ENCODE data around the gene ARRDC5.
"Not testable (repeated sequence)": the region's sequence is repeated elsewhere in the genome, so short reads cannot be mapped to it uniquely, and the experiment has no call there.

Gene ARRDC5

DNA sequence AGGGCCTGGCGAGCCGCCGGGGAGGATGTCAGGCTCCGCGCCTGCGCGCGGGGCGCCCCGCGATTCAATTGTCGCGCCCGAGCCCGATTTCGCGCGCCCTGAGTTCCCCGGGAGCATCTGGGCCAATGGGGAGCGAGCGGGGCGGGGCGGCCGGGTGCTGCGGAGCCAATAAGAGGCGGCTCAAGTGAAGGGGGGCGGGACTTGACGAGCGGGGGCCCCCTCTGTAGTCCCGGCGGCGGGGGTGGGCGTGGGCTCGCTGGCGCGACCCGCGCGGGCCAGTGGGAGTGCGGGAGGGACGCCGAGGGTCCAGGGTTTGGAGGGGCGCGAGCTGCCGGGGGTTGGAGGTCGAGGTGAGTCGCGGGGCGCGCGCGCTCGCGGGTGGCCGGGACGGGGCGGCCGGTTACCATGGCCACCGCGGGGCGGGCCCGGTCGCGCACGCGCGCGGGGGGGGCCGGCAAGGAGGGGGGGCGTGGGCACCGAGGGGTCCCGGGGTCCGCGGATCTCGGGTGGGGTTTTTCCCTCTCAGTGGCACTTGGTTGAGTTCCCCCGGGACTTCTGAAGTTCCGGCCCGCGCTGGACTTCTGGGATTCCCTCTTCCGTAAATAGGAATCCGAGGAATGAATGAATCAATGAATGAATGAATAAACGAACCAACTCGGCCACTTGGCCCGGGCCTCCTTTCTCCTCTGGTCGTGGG is 7.3 kb upstream of the ARRDC5 start:
- DNase-seq: peak; percentile 83

DNA sequence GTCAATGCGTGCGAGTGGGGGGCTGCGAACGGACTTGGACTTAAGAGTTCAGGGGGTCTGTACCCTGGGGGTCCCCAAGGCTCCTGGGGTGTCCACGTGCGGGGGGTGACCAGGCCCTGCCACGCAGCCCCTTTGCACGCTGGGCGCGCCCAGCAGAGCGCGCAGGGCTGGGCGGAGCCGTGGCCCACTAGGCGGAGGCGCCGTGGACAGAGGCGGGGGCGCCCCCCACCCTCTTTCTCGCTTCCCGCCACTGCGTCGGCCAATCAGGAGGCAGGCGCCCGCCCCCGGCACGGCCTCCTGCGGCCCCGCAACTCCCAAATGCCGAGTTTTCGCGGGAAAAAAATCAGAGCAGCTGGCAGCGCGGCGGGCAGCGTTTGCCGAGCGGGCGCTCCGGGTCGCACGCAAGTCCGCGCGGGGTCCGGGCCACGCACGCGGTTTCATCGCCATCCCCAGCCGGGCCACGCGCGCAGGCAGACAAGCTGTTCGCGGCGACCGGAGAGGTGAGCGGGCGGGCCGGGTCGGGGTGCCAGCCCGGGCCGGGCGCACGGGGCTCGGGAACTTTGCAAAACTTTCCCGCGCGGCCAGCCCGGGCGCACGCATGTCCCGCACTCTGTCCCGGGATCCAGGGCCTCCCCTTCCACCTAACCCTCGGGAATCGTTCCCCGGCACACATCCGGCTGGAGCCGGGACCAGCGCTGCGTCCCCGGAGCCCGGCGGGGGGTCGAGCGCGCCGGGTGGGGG is 6.6 kb upstream of the ARRDC5 start, which contains the start of gene UHRF1:
UHRF1 (plus strand) TSS at position 346 of the 741 bp plus-strand sequence. CDS start 1,385 bp downstream, outside the sequence.
- DNase-seq: peak; percentile 33

DNA sequence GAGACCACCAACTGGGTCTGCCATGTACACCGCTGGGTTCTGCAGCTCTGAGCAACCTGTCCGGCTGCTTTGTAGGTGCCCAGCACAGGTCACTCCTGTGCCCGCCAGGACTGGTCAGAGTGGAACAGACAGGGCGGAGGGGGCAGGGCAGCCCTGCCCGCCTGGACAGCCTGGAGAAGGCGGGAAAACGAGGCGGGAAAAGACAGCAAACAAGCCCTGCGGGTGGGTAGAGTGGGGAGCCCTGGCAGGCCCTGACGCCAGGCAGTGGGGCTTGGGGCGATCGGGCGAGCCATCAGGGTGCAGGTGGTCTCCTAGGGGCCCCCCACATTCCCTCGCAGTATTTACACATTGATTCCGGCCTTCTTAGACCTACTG is 6.1 kb upstream of the ARRDC5 start:
- DNase-seq: no peak

DNA sequence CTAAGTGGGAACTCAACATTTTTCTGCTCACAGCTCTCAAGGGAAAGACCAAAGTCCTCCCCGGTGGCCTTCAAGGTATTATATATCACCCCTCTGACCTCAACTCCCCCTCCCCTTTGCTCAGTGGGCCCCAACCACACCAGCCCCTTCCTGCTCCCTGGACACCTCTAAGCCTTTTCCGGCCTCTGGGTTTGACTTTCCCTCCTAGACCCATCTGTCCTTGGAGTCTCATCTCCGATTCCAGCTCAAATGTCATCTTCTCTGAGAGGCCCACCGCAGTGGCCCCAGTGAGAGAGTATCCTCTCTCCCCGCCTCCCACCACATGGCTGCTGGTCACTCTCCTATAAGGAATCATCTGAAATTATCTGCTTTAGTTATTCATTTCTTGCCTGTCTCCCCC is 5.7 kb upstream of the ARRDC5 start:
- no peak for DNase-seq

DNA sequence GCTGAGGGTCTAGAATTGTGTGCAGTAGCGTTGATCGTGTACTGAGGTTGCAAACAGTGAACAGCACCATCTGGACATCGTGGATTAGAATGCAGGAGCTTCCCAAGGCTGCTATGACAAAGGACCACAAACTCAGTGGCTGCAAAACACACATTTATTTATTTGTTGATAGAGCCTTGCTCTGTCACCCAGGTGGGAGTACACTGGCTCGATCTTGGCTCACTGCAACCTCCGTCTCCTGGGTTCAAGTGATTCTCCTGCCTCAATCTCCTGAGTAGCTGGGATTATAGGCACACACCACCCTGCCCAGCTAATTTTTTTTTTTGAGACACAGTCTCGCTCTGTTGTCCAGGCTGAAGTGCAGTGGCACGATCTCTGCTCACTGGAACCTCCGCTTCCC is 4.3 kb upstream of the ARRDC5 start:
- no peak for DNase-seq

DNA sequence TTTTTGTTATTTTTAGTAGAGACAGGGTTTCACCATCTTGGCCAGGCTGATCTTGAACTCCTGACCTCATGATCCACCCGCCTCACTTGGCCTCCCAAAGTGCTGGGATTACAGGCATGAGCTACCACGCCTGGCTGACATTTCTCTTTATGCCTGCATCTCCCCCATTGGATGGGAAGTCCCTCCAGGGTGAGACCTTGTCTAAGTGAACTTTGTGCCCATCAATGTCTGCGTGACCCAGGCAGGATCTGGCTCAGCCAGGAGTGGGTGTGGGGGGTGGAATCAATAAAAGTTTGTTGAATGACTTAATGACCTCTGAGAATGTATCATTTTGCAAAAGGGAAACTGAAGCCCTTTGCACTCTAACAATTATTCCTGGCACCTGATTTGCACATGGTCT is 1.8 kb upstream of the ARRDC5 start:
- no peak for DNase-seq

DNA sequence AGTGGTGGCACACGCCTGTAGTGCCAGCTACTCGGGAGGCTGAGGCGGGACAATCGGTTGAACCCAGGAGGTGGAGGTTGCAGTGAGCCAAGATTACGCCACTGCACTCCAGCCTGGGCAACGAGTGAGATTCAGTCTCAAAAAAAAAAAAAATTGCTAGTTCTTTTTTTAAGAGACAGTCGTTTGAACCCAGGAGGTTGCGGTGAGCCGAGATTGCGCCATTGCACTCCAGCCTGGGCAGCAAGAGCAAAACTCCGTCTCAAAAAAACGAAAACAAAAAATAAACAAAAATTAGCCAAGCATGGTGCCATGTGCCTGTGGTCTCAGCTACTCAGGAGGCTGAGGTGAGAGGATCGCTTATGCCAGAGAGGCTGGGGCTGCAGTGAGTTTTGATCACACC is 1.8 kb downstream of the ARRDC5 start:
- DNase-seq: not testable (repeated sequence)

DNA sequence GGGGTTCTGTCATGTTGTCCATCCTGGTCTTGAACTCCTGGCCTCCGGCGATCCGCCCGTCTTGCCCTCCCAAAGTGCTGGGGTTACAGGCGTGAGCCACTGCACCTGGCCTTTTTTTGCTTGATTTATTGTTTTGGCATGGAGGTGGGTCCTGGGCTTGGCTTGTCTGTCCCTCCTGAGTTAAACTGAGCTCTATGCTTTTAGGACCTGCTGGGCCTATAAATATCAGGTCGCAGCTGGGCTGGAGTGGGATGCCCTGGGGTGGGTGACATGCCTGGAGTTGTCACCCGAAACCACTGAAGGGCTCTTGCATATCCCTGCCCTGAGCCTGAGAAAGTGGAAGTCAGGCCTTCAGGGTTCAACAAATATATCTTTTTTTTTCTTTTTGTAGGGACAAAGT is 5.5 kb downstream of the ARRDC5 start:
- DNase-seq: no peak

DNA sequence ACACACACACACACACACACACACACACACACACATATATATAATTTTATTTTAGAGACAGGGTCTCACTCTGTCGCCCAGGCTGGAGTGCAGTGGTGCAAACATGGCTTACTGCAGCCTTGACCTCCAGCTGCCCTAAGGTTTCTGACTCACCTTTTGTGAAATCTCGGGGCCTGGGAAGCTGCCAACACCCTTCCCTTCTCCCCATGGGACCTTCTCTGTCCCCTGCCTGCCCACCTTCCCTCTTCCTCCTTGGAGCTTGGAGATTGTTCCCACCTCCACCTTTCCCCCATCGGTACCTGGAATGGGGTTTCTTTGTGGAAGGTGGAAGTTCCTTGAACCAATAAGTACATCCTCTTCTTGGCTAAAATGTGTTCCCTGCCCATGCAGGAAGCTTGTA is 6.3 kb downstream of the ARRDC5 start:
- no peak for DNase-seq

DNA sequence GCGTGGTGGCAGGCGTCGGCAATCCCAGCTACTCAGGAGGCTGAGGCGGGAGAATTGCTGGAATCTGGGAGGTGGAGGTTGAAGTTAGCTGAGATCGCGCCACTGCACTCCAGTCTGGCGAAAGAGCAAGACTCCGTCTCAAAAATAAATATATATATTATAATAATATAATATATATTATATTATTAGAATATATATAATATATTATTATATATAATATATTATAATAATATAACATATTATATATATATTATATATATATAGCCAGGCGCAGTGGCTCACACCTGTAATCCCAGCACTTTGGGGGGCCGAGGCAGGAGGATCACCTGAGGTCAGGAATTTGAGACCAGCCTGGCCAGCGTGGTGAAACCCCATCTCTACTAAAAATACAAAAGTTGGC is 9.7 kb downstream of the ARRDC5 start:
- not testable (repeated sequence) for DNase-seq

DNA sequence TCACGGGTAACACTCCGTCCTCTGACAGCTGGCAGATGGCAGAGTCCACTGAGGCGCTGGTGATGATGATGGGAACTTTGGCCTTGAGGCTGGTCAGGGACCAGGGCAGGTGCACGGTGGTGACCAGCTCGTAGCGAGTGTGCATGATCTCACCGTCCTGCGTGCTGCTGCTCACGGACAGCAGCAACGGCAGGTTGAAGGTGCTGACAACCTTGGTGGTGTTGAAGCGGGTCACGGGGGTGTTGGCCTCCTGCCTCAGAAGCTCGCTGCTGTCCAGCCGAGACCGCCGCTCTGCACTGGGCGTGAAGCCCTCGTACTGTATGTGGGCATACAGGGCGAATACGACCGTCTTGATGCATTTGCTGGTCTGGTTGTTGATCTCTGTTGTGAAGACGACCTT is 11.6 kb downstream of the ARRDC5 start:
- no peak for DNase-seq

DNA sequence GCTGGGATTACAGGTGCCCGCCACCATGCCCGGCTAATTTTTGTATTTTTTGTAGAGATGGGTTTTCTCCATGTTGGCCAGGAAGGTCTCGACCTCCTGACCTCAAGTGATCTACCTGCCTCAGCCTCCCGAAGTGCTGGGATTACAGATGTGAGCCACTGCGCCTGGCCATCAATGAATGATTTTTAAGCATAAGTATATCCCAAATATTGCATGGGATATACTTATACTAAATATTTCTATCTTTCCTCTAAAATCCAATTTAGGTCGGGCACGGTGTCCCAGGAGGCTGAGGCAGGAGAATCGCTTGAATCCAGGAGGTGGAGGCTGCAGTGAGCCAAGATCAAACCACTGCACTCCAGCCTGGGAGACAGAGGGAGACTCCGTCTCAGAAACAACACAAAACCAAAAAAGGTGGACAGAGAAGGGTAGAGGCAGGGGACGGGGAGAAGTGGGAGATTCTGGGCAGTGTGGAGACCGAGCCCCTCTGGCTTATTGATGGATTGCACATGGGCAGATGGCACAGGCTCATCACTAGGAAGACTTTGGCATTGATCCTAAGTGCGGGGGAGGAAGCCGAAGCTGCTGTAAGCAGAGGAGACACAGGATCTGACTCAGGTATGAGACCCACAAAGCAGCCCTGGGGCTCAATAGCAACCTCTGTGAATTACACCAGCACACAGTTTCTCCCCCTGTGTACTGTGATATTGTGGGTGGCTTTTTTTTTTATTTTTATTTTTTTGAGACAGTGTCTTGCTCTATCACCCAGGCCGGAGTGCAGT is 13.5 kb downstream of the ARRDC5 start:
- DNase-seq: no peak

DNA sequence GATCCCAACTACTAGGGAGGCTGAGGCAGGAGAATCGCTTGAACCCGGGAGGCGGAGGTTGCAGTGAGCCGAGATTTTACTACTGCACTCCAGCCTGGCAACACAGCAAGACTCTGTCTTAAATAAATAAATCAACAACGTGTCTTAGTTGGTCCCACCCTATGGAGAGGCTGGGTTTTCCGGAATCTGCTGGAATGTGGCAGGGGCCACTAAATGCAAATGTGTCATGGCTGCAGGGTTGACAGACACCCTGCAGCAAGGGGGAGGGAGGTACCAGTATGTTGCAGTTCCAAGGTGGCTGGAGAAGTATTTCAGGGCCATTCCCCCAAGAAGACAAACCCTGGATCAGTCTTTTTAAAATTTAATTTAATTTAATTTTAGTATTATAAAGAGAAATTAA is 14.9 kb downstream of the ARRDC5 start:
- DNase-seq: not testable (repeated sequence)

DNA sequence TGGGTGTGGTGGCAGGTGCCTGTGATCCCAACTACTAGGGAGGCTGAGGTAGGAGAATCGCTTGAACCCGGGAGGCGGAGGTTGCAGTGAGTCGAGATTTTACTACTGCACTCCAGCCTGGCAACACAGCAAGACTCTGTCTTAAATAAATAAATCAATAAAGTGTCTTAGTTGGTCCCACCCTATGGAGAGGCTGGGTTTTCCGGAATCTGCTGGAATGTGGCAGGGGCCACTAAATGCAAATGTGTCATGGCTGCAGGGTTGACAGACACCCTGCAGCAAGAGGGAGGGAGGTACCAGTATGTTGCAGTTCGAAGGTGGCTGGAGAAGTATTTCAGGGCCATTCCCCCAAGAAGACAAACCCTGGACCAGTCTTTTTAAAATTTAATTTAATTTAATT is 17.7 kb downstream of the ARRDC5 start:
- not testable (repeated sequence) for DNase-seq

DNA sequence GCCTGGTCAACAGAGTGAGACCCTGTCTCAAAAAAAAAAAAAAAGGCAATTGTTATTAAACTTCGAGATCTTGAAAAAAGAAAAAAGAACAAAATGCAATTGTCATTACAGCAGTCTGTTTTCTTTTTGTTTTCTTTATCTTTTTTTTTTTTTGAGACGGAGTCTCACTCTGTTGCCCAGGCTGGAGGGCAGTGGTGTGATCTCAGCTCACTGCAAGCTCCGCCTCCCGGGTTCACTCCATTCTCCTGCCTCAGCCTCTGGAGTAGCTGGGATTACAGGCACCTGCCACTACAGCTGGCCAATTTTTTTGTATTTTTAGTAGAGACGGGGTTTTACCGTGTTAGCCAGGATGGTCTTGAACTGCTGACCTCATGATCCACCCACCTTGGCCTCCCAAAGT is 19.8 kb downstream of the ARRDC5 start:
- not testable (repeated sequence) for DNase-seq

DNA sequence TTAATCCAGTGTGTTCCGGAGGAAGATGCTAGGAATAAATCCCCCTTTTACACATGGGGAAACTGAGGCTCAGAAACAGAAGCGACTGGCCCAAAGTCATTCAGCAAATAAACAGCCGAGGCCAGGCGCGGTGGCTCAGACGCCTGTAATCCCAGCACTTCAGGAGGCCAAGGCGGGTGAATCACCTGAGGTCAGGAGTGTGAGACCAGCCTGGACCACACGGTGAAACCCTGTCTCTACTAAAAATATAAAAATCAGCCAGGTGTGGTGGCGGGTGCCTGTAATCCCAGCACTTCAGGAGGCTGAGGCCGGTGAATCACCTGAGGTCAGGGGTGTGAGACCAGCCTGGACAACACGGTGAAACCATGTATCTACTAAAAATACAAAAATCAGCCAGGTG is 23.7 kb downstream of the ARRDC5 start:
- no peak for DNase-seq

DNA sequence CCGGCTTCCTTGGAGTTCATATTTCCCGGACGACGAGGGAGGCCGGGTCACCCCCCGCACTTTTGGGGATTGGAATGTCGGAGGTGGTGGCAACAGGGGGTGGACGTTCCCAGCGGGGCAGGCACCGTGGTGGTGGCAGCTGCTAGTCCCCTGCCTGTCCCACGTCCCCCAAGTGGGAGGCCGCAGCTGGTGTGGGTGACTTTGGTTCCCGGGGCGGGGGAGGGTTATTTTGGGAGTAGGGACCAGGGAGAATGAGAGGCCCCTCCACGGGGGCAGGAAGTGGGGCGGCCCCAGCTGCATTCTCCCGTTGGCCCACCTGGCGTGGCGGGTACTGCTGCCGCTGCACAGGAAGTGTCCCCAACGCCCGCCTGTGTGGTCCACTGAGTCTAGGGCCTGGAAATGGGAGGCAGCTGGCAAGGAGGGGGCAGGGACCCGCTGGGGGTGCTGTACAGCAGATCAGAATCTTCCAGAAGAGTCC is 24.2 kb downstream of the ARRDC5 start:
- no peak for DNase-seq

DNA sequence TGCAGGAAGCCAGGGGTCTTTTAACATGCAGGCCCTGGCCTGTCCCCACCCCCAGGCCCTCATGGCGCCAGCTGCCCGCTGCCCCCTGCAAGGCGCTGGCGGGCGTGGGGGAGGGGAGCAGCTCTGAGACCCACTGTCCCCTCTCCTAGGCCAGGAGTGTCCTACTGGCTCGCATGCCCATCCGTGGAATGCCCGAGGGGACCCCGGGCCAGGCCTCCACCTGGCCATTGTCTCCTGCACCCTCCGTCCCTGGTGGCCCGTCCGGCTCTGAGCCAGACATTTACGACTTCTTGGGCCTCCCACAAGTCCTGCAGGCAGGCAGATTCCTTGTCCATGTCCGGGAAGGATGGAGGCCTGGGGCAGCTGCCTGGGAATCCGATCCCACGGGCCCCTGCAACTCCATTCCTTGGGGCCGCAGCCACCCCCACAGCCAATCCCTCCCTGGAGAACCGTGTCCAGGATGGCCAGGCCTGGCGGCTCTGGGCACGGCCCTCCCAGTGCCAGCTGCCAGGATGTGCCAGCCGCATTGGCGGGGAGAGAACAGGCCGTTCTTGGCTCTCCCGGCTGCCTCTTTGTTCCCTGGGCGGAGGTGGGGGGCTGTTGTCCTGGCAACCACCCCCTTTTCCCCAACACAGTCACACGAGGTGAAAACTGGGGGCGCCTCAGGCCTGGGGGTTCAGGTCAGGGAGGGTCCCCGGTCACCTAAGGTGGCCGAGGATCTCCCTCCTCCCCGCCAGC is 24.8 kb downstream of the ARRDC5 start:
- DNase-seq: no peak

DNA sequence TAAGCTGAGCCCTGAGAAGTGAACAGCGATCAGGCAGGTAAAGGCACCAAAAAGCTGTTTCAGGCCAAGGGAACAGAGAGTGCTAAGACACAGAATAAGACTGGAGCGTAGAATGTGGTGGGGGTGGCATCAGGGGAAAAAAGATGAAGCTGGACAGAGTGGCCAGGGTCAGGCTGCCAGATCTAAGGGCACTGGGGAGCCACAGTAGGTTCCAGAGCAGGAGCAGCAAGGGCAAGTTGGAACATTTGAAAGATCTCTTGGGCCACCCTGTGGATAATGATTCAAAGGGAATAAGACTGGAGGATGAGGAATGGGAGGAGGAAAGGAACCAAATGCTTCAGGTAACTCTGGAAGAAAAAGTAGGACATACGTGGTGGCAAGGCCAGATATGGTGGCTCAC is 28.8 kb downstream of the ARRDC5 start:
- no peak for DNase-seq

DNA sequence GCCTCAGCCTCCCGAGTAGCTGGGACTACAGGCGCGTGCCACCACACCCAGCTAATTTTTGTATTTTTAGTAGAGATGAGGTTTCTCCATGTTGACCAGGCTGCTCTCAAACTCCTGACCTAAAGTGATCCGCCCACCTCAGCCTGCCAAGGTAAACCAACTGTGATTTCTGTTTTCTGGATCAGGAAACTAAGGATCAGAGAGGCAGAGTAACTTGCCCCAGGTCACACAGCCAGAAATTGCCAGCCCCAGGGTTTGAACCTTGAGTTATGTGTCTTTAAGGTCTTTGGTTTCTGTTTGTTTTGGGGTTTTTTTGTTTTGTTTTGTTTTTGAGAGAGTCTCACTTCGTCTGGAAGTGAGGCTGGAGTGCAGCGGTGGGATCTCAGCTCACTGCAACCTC is 31.0 kb downstream of the ARRDC5 start:
- DNase-seq: no peak

DNA sequence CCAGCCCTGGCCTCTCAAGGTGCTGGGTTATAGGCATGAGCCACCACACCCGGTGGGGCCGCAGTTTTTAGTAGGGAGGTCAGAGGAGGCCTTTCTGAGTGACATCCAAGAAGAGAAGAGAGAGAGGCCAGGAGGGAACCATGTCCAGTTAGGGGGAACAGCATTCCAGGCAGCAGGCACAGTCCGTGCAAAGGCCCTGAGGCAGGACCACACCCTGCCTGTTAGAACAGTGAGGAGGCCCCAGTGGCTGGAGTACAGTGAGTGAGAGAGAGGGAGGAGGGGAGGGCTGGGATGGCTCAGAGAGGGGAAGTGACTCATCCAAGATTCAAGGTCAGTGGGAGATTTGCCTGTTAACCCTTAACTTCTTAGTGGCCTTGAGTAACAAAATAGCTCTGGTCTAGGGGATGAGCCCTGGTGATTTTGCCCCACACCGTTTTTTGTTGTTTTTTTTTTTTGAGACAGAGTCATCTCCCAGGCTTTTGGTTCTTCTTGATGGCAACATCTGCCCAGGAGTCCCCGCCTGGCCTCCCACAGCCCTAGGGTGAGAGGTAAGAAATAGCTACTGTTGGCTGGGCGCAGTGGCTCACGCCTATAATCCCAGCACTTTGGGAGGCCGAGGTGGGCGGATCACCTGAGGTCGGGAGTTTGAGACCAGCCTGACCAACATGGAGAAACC is 32.5 kb downstream of the ARRDC5 start:
- DNase-seq: no peak

DNA sequence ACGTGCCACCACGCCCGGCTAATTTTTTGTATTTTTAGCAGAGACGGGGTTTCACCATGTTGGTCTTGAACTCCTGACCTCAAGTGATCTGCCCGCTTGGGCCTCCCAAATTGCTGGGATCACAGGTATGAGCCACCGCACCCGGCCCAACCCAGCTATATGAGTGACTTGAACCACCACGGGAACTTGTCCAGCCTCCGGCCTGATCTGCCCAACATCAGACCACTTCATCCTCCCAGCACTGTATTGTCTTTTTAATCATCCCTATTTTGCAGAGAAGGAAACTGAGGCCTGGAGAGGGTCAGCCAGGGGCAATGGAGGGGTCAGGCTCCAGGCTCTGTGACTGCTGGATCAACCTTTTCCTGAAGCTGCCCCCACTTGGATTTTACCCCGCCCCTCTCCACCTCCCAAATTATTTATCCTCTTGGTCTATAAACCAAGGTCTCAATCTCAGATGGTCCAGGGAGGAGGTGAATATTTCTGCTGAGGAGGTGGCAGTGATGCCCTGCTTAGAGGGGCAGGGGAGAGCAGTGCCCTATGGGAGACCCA is 34.3 kb downstream of the ARRDC5 start:
- no peak for DNase-seq

All from NCI-H1417 treated with DMSO at 0.1 percent for 48 hours (cell line).